NCI-H510A treated with DMSO at 0.1 percent for 48 hours (cell line): Measurements from ENCODE around the gene MTOR.

Experiments
- DNase-seq: peaks from one replicate; lab custom pipeline; 2025; lab: John Stamatoyannopoulos, UW

Gene MTOR

GRCh38 chr1:11216074-11216473 lies 46.3 kb downstream of the MTOR start:
- DNase-seq, result no peak

GRCh38 chr1:11215381-11216005 lies 46.9 kb downstream of the MTOR start:
- no peak for DNase-seq

GRCh38 chr1:11214698-11215380 lies 47.5 kb downstream of the MTOR start:
- DNase-seq, result no peak

GRCh38 chr1:11211925-11212587 lies 50.3 kb downstream of the MTOR start:
- no peak for DNase-seq

- DNase-seq, result no peak
These were observed 50.9 kb downstream of the MTOR start for GRCh38 chr1:11211461-11211860.

GRCh38 chr1:11207898-11208611 lies 54.3 kb downstream of the MTOR start:
- DNase-seq, result no peak

- DNase-seq, result no peak
These were observed 57.8 kb downstream of the MTOR start for GRCh38 chr1:11204396-11205190.

- DNase-seq, result peak; percentile 52
These were observed 63.3 kb downstream of the MTOR start for GRCh38 chr1:11198851-11199594.

GRCh38 chr1:11198257-11198656 lies 64.1 kb downstream of the MTOR start:
- DNase-seq, result no peak

- DNase-seq, result no peak
These were observed 65.0 kb downstream of the MTOR start for GRCh38 chr1:11197359-11197758.

- no peak for DNase-seq
These were observed 65.4 kb downstream of the MTOR start for GRCh38 chr1:11196945-11197344.

- DNase-seq, result no peak
These were observed 67.8 kb downstream of the MTOR start for GRCh38 chr1:11194407-11195176.

GRCh38 chr1:11193376-11193775 lies 69.0 kb downstream of the MTOR start:
- no peak for DNase-seq

GRCh38 chr1:11188858-11189451 lies 73.4 kb downstream of the MTOR start, which contains the start of gene ANGPTL7:
TSS of gene ANGPTL7 (plus strand) at chr1:11189355. CDS start at chr1:11189580, 225 bp downstream.
- DNase-seq, result no peak

- DNase-seq, result no peak
These were observed 74.0 kb downstream of the MTOR start for GRCh38 chr1:11188381-11188780.

GRCh38 chr1:11187931-11188330 lies 74.4 kb downstream of the MTOR start:
- no peak for DNase-seq

- no peak for DNase-seq
These were observed 74.9 kb downstream of the MTOR start for GRCh38 chr1:11187494-11187893.

- no peak for DNase-seq
These were observed 75.4 kb downstream of the MTOR start for GRCh38 chr1:11187000-11187399.

GRCh38 chr1:11184973-11185372 lies 77.4 kb downstream of the MTOR start:
- DNase-seq, result no peak

- DNase-seq, result no peak
These were observed 79.5 kb downstream of the MTOR start for GRCh38 chr1:11182884-11183283.
